K562 (cell line): ENCODE measurements around the gene EEF2K. TPM values are rescaled to one million over a fixed set of nuclear protein-coding genes. Genes with fewer than 3 reads are reported as not detected.
A peak's percentile ranks its signal among the peaks of the same experiment; 100 is the strongest.

Experiments
- ATF6 ChIP-seq: sonication (generic); formaldehyde crosslinking; IDR thresholded peaks from 2 replicates; pipeline ENCODE4 v1.4.0; 2020; ENCODE audit warnings: mild to moderate bottlenecking, missing genetic modification reagents
- CHD7 ChIP-seq: fragments of 200-600 bp; sonication (generic); IDR thresholded peaks from one replicate; pipeline ENCODE4 v1.6.1; 2012; ENCODE audit warnings: mild to moderate bottlenecking, low read depth, low read length, inconsistent platforms
- GMEB1 ChIP-seq: fragments of 250-450 bp; sonication (Bioruptor Pico); IDR thresholded peaks from 2 replicates; pipeline ENCODE4 v1.4.0; 2020; ENCODE audit warnings: mild to moderate bottlenecking
- GTF2E2 ChIP-seq: fragments of 200-800 bp; sonication (Bioruptor generic); IDR thresholded peaks from 2 replicates; pipeline ENCODE4 v1.6.1; 2016; ENCODE audit warnings: missing genetic modification characterization, missing compliant biosample characterization
- KDM5B ChIP-seq: fragments of 200-600 bp; sonication (generic); IDR thresholded peaks from 2 replicates; pipeline ENCODE4 v1.6.1; 2012; ENCODE audit warnings: low read depth, mild to moderate bottlenecking, moderate library complexity, low read length, control low read depth, inconsistent platforms; ENCODE audit not compliant: insufficient replicate concordance
- polyA plus RNA-seq, 8 experiments: library from polyadenylated mRNA; depleted of rRNA in 4 of 8; stranded (reverse) in 5 of 8; unstranded in 3 of 8; fragments of >200 nt; fragmentation: Nextera tagmentation in 2 of 8; fragmentation: Illumina TruSeq in 1 of 8; extraction: Ambion mirVana in 2 of 8; extraction: Trizol in 1 of 8; gene quantifications; 2 replicates each; pipeline versions ENCODE4 v1.2.1 to v1.2.3, GENCODE V29; 2011 to 2014; ENCODE audit warnings: inconsistent platforms in 1 of 8, missing spikeins in 1 of 8
- total RNA-seq, 7 experiments: library from RNA; depleted of rRNA in 6 of 7; stranded (reverse); fragments of >200 nt in 6 of 7; fragmentation: Illumina TruSeq in 2 of 7; extraction: Trizol in 2 of 7; gene quantifications; 2 replicates each; pipeline versions ENCODE4 v1.2.1 to v1.2.3, GENCODE V29; 2011 to 2021; ENCODE audit warnings: low replicate concordance in 1 of 7

The EEF2K gene
- total and polyA plus RNA-seq, 9 of the 15 experiments (the other 6 are each of a cell fraction or from before 2014, with no cell fraction given) = 3.0 to 35.2 (median 12.2) TPM

GRCh38 chr16:22191532-22192260 lies 14.4 kb upstream of the EEF2K start (continued):
- no peak for TF ChIP-seq CHD7
- TF ChIP-seq ATF6 (CRISPR knock-in tag) = no peak
- no peak for TF ChIP-seq GTF2E2
- TF ChIP-seq KDM5B = peak; percentile 27
- no peak for TF ChIP-seq GMEB1
